ENCODE results near the gene ESPNL.

Gene ESPNL

DNA sequence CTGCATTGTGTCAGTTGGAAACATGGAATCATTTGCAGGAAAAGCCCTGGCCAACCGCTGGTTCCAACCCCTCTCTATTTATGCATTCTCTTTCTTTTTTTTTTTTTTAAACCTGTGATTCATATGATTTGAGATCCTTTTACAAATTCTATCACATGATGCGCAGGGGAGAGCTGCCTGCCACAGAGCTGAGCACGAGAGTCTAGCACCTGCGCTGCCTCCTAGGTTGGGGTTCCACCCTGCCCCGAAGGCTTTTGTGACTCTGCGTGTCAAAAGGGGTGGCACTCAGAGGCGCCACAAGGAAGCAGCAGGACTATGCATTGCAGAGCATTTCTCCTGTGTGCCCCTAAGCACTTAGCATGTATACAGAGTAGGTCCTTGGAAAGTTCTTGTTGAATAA, 17.3 kb upstream of the ESPNL start:
- Histone ChIP-seq H3K27ac (no peak overlapping the region), H3K4me3 (ENCODE audit: low read depth, low read length) (no peak overlapping the region), H3K27me3 (ENCODE audit: insufficient read depth, low read depth, severe bottlenecking) (no peaks in the 10 kb centered on the region), H3K36me3 (peaks cover 36% of the 10 kb centered on the region), H3K9me3 (ENCODE audit: severe bottlenecking) (no peaks in the 10 kb centered on the region)
- no peak for DNase-seq
- TF ChIP-seq, protein P1, sequence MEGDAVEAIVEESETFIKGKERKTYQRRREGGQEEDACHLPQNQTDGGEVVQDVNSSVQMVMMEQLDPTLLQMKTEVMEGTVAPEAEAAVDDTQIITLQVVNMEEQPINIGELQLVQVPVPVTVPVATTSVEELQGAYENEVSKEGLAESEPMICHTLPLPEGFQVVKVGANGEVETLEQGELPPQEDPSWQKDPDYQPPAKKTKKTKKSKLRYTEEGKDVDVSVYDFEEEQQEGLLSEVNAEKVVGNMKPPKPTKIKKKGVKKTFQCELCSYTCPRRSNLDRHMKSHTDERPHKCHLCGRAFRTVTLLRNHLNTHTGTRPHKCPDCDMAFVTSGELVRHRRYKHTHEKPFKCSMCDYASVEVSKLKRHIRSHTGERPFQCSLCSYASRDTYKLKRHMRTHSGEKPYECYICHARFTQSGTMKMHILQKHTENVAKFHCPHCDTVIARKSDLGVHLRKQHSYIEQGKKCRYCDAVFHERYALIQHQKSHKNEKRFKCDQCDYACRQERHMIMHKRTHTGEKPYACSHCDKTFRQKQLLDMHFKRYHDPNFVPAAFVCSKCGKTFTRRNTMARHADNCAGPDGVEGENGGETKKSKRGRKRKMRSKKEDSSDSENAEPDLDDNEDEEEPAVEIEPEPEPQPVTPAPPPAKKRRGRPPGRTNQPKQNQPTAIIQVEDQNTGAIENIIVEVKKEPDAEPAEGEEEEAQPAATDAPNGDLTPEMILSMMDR (IDR thresholded peaks at IDR 0.05; ENCODE audit: low read depth, low read length), result no peak

DNA sequence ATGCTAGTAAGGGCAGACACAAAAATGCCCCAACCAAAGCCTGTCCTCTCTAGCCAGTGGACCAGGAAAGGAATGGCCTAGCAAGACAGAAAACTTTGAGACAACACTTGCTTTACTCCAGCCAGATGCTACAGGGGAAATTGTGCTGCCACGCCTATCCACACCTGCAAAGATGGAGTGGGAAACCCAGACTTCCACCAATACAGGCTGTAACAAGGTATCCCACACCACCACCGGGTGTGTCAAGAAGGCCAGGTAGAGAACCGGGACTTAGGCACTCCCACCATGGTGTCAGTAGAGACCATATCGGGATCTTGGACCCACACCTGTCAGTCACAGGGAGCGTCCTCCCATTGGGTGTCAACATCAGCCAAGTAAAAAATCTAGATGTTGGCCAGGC, 16.2 kb upstream of the ESPNL start:
- DNase-seq, result no peak
- no peak overlapping the region for H3K4me3 ChIP-seq (ENCODE audit: low read depth, low read length)
- H3K36me3 ChIP-seq, result peaks cover 36% of the 10 kb centered on the region
- no peaks in the 10 kb centered on the region for H3K27me3 ChIP-seq (ENCODE audit: insufficient read depth, low read depth, severe bottlenecking)
- TF ChIP-seq, protein P1 (IDR thresholded peaks at IDR 0.05; ENCODE audit: low read depth, low read length), result no peak
- no peaks in the 10 kb centered on the region for H3K9me3 ChIP-seq (ENCODE audit: severe bottlenecking)
- no peak overlapping the region for H3K27ac ChIP-seq

DNA sequence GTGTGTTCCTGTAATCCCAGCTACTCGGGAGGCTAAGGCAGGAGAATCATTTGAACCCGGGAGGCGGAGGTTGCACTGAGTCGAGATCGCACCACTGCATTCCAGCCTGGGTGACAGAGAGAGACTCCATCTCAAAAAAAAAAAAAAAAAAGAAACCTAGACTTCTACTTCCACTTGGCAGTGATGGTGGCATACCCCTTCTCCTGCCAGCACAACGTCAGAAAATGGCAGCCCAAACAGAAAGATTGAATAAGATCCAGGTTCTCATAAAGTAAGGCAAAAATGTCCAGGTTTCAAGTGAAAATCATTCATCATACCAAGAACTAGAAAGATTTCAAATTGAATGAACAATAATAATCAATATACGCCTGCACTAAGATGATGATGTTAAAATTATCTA, 15.4 kb upstream of the ESPNL start:
- TF ChIP-seq, protein P1 (IDR thresholded peaks at IDR 0.05; ENCODE audit: low read depth, low read length), result no peak
- Histone ChIP-seq H3K27me3 (ENCODE audit: insufficient read depth, low read depth, severe bottlenecking) (no peaks in the 10 kb centered on the region), H3K9me3 (ENCODE audit: severe bottlenecking) (no peaks in the 10 kb centered on the region), H3K36me3 (peaks cover 33% of the 10 kb centered on the region), H3K4me3 (ENCODE audit: low read depth, low read length) (no peak overlapping the region), H3K27ac (no peak overlapping the region)
- no peak for DNase-seq

DNA sequence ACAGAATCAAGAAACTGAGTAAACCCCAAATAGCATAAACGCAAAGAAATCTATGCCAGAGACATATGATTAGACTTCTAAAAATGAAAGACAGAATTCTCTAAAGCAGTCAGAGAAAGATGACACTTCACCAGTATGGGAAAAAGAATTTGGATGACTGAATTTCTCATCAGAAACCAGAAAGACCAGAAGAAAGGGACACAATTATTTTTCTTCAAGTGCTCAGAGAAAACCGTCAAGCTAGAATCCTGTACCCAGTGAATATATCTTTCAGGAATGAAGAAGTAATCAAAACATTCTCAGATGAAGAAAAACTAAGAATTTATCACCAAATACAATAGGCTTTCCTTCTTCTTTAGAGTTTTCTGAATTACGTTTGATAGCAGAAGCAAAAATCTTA, 14.2 kb upstream of the ESPNL start:
- Histone ChIP-seq H3K9me3 (ENCODE audit: severe bottlenecking) (no peaks in the 10 kb centered on the region), H3K27me3 (ENCODE audit: insufficient read depth, low read depth, severe bottlenecking) (no peaks in the 10 kb centered on the region), H3K4me3 (ENCODE audit: low read depth, low read length) (no peak overlapping the region), H3K27ac (no peak overlapping the region), H3K36me3 (peaks cover 27% of the 10 kb centered on the region)
- TF ChIP-seq, protein P1 (IDR thresholded peaks at IDR 0.05; ENCODE audit: low read depth, low read length), result no peak
- no peak for DNase-seq

DNA sequence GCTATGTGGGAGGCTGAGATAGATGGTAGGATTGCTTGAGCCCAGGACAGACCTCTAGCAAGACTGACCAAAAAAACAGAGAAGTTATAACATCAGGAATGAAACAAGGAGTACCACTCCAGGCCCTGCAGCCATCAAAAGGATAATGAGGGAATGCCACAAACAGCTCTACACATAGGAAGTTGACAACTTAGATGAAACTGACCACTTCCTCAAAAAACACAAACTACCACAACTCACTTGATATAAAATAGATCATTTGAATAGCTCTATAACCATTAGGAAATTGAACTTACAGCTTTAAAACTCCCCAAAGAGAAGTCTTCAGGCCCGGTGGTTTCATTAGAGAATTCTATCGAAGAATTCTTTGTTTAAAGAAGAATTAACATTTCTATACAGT, 12.9 kb upstream of the ESPNL start:
- DNase-seq, result no peak
- TF ChIP-seq, protein P1 (IDR thresholded peaks at IDR 0.05; ENCODE audit: low read depth, low read length), result no peak
- no peak overlapping the region for H3K4me3 ChIP-seq (ENCODE audit: low read depth, low read length)
- H3K27me3 ChIP-seq (ENCODE audit: insufficient read depth, low read depth, severe bottlenecking), result no peaks in the 10 kb centered on the region
- H3K9me3 ChIP-seq (ENCODE audit: severe bottlenecking), result no peaks in the 10 kb centered on the region
- H3K36me3 ChIP-seq, result peaks cover 20% of the 10 kb centered on the region
- H3K27ac ChIP-seq, result no peak overlapping the region

DNA sequence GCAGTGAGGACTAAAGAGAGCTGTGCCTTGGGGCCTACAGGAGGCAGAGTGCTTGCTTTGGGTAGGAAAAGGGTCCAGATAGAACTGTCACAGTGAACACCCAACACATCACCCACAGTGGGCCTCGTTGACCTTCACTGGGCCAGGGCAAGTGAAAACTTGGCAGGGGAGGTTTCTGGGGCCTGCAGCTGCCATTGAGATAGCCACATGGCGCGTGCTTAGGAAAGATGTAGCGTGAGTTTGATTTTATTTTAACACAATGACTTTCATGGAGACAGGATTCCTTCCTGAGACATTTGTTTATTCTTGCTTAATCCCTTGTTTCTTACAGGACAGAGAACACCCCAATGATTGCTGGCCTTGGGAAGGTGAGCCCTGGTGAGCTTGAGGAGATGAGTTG, 9.3 kb upstream of the ESPNL start:
- DNase-seq, result no peak
- H3K9me3 ChIP-seq (ENCODE audit: severe bottlenecking), result no peaks in the 10 kb centered on the region
- H3K27ac ChIP-seq, result no peak overlapping the region
- H3K27me3 ChIP-seq (ENCODE audit: insufficient read depth, low read depth, severe bottlenecking), result no peaks in the 10 kb centered on the region
- peaks cover 4% of the 10 kb centered on the region for H3K36me3 ChIP-seq
- H3K4me3 ChIP-seq (ENCODE audit: low read depth, low read length), result no peak overlapping the region
- TF ChIP-seq, protein P1 (IDR thresholded peaks at IDR 0.05; ENCODE audit: low read depth, low read length), result no peak

Measured in WERI-Rb-1 (cell line).